Activated CD4-positive, alpha-beta memory T cell treated with anti-CD3 and anti-CD28 coated beads, Interleukin-2, amount 10 ng/mL, durations not matched to agents 7 days and 5 days (primary cell): ENCODE data around the gene PRIM2. TPM values are rescaled to one million over a fixed set of nuclear protein-coding genes. Genes with fewer than 3 reads are reported as not detected.
"Not testable (repeated sequence)": the region's sequence is repeated elsewhere in the genome, so short reads cannot be mapped to it uniquely, and the experiment has no call there.

Source experiments
- CTCF ChIA-PET: fragments of 350-600 bp; sonication (Branson Sonifier 250); formaldehyde crosslinking; loops from one replicate; lab custom pipeline; 2021; ENCODE audit warnings: antibody characterized with exemption, inconsistent platforms; lab: Charles Lee
- POLR2A ChIA-PET: fragments of 350-600 bp; sonication (Branson Sonifier 250); formaldehyde crosslinking; loops from one replicate; lab custom pipeline; 2021; ENCODE audit warnings: antibody characterized with exemption; lab: Charles Lee
- DNase-seq: peaks from one replicate; pipeline ENCODE4 v3.0.0-alpha.2; 2020
- H3K27ac Mint-ChIP-seq: one replicate; pipeline ENCODE4 v1.8.0; 2021; ENCODE audit warnings: mild to moderate bottlenecking, mixed read lengths
- H3K27me3 Mint-ChIP-seq: one replicate; pipeline ENCODE4 v1.8.0; 2021; ENCODE audit warnings: mixed read lengths
- H3K36me3 Mint-ChIP-seq: one replicate; pipeline ENCODE4 v1.8.0; 2021; ENCODE audit warnings: low read depth, mixed read lengths
- H3K4me1 Mint-ChIP-seq: one replicate; pipeline ENCODE4 v1.8.0; 2021; ENCODE audit warnings: mixed read lengths
- H3K4me3 Mint-ChIP-seq: one replicate; pipeline ENCODE4 v1.8.0; 2021; ENCODE audit warnings: mild to moderate bottlenecking, mixed read lengths
- H3K9me3 Mint-ChIP-seq: one replicate; pipeline ENCODE4 v1.8.0; 2021; ENCODE audit warnings: mixed read lengths
- total RNA-seq, 2 experiments: library from RNA; stranded (reverse); gene quantifications; one replicate each; pipeline ENCODE4 v1.2.3, GENCODE V29; 2021

Gene PRIM2
- total RNA-seq, 2 experiments from 2014 or later = 32.3 to 34.0 TPM

DNA sequence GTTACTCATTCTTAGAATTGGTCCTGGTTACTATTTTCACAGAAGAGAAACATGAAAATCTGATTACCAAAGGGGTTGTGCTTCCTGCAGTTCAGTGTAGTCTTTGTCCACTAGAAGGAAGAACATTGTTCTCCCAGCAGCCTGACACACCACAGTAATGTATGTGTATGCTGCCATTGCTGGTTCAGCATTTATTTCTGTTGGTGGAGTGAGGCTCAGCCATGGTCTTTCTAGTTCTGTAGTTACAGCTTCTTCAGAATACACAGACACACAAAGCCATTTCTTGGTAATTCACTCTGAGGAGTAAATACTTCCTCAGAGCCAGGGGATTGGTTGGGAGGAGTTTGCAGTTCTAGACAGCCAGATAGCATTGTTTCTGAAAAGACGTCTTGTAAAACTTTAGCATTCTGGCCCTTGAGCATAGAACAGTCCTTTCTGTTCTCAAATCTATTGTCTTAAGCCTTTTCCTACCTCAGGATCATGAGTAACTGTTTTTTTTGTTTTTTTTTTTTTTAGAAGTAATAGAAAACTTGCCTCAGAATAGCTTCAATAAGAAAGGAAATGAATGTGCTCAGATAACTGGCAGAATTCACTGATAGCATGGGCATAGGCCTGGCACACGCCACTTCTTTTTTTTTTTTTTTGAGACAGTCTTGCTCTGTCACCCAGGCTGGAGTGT, 128.5 kb downstream of the PRIM2 start:
- H3K9me3 Mint-ChIP-seq, H3K27me3 Mint-ChIP-seq, H3K4me3 Mint-ChIP-seq, H3K36me3 Mint-ChIP-seq, POLR2A ChIA-PET, CTCF ChIA-PET, H3K27ac Mint-ChIP-seq, DNase-seq: not testable (repeated sequence)
- peaks cover 15% of the 10 kb centered on the region for H3K4me1 Mint-ChIP-seq

DNA sequence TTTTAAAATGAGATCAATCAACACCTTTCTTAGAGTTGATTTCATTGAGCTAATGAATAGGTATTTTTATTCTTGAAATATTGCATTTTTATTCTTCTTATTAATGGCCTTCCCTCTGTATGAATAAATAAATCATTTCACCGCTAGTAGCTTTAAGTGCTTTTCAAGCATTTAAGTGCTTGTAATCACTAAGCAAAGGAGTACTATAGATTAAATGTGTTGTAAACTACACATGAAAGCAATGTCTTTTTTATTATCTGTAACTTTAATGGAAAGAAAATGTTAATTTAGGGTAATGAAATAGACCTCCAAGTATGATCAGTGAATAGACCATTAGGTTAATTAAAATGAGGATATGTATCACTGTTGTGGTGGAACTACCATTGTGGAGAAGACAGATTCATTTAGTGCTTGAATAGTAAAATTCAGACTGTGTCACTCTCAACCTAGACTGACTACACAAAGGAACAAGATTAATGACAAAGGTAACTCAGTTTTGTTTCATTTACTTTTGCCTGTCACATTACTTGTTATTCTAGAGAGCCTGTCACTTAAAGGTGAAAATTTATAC, 132.2 kb downstream of the PRIM2 start:
- Mint-ChIP-seq H3K4me1 (peaks cover 13% of the 10 kb centered on the region), H3K36me3 (peaks cover 13% of the 10 kb centered on the region)
- H3K27ac Mint-ChIP-seq, H3K27me3 Mint-ChIP-seq, DNase-seq, CTCF ChIA-PET, H3K9me3 Mint-ChIP-seq, H3K4me3 Mint-ChIP-seq, POLR2A ChIA-PET: not testable (repeated sequence)

DNA sequence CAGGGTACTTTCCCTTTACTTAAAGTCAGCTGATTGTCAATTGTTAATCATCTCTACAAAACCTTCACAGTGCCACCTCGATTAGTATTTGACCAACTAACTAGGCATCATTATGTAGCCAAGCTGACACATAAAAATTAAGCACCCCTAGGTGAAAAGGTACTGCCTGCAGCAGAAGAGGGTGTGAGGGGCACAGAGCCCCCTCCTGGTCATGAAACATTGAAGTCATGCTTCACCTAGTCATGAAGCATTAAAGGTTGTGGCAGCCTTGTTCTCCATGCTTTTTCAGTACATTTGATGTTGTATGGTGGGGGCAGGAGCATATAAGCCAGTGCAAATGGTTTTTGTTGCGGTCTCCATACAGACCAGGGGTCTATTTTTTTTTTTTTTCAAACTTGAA, 142.4 kb downstream of the PRIM2 start:
- CTCF ChIA-PET, POLR2A ChIA-PET, H3K27ac Mint-ChIP-seq, H3K4me3 Mint-ChIP-seq, H3K9me3 Mint-ChIP-seq, H3K27me3 Mint-ChIP-seq, DNase-seq, H3K4me1 Mint-ChIP-seq: not testable (repeated sequence)
- peaks cover 27% of the 10 kb centered on the region for H3K36me3 Mint-ChIP-seq

DNA sequence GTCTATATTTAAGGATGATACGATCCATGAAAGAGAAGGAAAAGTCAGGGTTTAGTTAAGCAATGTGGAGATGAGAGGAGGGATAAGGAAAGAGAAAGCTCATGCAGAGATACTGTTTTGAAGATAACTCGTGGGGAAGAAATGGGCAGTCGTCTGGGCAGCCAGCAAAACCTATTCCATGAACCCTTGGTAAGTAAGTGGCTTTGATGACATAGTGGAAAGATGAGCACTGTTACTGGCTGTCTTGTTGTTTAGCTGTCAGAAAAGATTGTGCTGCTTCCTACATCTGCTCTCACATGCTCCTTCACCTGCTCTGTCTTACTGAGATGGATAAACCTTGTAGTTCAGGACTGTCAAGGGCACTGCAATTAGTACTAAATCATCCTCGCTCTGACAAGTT, 143.6 kb downstream of the PRIM2 start:
- H3K4me1 Mint-ChIP-seq, H3K9me3 Mint-ChIP-seq, DNase-seq, H3K27ac Mint-ChIP-seq, CTCF ChIA-PET, POLR2A ChIA-PET, H3K27me3 Mint-ChIP-seq, H3K4me3 Mint-ChIP-seq: not testable (repeated sequence)
- H3K36me3 Mint-ChIP-seq = peaks cover 19% of the 10 kb centered on the region

DNA sequence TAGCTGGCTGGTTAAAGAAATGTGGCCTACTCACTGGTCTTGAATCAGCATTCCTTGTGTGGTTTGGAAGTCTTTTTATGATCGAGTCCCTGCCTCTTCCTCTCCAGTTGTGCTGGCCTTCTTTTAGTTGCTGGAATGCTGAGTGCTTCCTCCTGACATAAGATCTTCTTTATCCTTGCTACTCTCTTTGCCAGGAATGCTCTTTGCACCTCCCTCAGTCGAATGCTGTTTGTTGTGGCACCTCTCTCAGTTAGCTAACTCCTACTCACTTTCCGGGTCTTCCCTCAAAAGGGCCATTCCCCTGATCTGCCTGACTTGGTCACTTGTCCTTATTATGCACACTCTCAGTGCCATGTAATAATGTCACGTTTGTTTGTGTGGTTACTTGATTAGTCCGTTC, 146.4 kb downstream of the PRIM2 start:
- H3K4me3 Mint-ChIP-seq, POLR2A ChIA-PET, DNase-seq, CTCF ChIA-PET, H3K4me1 Mint-ChIP-seq, H3K27me3 Mint-ChIP-seq, H3K27ac Mint-ChIP-seq, H3K9me3 Mint-ChIP-seq, H3K36me3 Mint-ChIP-seq: not testable (repeated sequence)

DNA sequence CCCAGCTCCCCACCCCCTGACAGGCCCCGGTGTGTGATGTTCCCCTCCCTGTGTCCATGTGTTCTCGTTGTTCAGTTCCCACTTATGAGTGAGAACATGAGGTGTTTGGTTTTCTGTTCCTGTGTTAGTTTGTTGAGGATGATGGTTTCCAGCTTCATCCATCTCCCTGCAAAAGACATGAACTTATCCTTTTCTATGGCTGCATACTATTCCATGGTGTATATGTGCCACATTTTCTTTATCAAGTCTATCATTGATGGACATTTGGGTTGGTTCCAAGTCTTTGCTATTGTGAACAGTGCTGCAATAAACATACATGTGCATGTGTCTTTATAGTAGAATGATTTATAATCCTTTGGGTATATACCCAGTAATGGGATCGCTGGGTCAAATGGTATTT, 148.5 kb downstream of the PRIM2 start:
- H3K27me3 Mint-ChIP-seq, H3K9me3 Mint-ChIP-seq, H3K36me3 Mint-ChIP-seq, H3K4me3 Mint-ChIP-seq, CTCF ChIA-PET, H3K4me1 Mint-ChIP-seq, DNase-seq, POLR2A ChIA-PET, H3K27ac Mint-ChIP-seq: not testable (repeated sequence)

DNA sequence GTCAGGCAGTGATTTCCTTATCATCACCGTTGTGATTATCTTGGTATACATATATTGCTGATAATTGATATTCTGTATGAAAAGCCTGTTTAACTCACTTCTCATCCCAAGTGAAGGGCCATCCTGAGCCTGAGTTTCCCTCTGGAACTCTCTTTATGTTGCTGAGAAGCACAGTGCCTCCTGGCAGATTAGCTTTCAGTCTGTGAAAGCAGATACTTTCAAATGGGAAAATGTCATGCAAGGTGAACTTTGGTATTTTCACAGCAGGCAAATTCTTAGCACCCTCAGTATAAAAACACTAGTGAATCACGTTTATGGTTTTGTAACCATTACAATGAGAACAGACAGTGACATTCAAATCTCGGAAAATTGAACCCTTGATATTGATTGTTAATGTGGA, 151.6 kb downstream of the PRIM2 start:
- Mint-ChIP-seq H3K4me1 (no peaks in the 10 kb centered on the region), H3K27me3 (no peaks in the 10 kb centered on the region), H3K27ac (no peak overlapping the region), H3K36me3 (peaks cover under 1% of the 10 kb centered on the region), H3K4me3 (no peak overlapping the region), H3K9me3 (no peaks in the 10 kb centered on the region)
- POLR2A ChIA-PET = no interaction called here
- CTCF ChIA-PET = no interaction called here
- no peak for DNase-seq

DNA sequence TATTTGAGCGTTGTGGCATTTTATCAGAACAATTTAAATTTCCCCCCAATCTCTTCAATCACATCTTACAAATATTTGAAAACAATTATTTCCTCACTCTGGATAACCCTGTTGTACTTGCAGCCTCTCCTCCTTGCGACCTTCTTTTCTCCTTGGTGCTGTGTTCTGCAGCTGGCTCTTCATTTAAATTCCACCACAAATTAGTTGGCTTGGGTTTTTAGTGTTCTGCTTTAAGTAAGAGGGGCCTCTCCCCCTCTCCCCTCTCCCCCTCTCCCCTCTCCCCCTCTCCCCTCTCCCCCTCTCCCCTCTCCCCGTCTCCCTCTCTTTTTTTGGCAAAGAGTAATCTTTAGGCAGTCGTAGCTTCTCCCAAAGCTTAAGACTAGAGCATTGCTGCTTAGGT, 152.7 kb downstream of the PRIM2 start:
- H3K27ac Mint-ChIP-seq, H3K4me1 Mint-ChIP-seq, DNase-seq, POLR2A ChIA-PET, H3K27me3 Mint-ChIP-seq, H3K4me3 Mint-ChIP-seq, CTCF ChIA-PET, H3K9me3 Mint-ChIP-seq, H3K36me3 Mint-ChIP-seq: not testable (repeated sequence)

DNA sequence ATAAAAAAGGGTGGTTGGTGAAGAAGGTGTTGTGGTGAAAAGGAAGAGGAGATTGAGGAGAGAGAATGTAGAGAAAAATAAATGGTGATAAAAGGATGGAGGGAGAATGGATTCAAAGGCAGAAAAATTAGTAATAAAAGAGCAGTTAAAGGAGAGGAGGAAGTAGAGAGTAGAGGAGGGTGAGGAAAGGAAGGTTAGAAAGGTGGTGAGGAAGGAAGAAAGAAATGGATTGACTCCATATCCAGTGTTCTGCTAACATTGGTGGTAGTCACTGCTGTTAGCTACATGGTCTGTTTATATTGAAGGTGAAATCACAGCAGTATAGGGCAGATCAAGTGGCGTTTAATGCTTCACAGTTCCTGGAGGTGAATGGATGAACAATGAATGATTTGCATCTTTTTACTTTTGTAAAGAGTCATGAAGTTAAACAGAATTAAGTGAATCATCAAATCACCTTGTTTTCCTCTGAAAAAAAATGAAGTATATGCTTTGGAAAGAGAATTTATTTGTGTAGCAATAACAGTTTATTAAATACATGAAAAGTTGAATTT, 154.0 kb downstream of the PRIM2 start:
- H3K36me3 Mint-ChIP-seq, POLR2A ChIA-PET, H3K9me3 Mint-ChIP-seq, H3K27me3 Mint-ChIP-seq, DNase-seq, CTCF ChIA-PET, H3K27ac Mint-ChIP-seq, H3K4me1 Mint-ChIP-seq, H3K4me3 Mint-ChIP-seq: not testable (repeated sequence)

DNA sequence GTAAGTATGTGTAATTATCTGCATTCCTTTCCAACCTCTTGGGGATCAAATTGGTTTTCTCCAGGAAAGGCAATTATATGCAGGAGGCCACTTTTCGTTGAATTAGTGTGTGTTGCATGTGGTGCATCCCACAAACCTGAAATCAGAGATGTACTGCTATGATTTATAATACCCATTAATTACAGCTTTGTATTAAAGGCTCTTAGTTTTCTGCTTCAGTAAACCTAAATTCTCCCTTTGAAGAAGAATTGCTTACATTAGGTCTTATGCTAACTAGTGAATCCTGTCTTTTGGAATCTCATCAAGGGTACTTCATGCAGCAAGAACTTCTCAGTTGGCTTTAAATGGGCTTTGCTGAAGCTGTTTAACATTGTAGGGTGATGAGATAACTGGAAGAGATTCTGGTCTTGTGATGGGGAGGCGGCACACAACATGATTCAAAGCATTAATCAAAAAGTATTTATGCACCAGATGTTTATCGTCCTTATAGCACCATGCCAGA, 155.5 kb downstream of the PRIM2 start:
- POLR2A ChIA-PET = not testable (repeated sequence)

DNA sequence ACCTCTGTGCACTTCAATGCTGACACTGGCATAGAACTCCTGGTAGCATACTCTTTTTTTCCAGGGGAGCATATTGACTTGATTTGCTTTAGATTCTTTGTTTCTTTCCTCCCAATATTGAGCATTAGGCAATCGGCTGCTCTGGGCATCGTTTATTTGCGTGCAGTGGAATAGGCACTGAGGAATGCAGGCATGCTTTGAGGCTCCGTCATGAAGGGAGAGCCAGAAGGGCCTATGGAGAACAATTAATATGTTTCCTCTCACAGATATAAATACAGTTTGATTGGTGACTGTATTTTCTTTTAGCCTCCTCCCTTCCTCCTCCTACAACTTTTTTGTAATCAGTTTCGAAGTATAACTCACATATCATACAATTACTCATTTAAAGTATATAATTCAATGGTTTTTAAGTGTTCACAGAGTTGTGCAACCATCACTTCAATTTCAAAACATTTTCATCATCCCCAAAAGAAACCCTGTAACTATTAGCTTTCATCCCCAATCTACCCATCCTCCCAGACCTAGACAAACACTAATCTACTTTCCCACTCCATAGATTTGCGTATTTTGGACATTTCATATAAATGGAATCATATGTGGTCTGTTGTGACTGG, 157.5 kb downstream of the PRIM2 start:
- H3K27ac Mint-ChIP-seq, DNase-seq, H3K27me3 Mint-ChIP-seq, CTCF ChIA-PET, H3K36me3 Mint-ChIP-seq, H3K4me3 Mint-ChIP-seq, H3K9me3 Mint-ChIP-seq, POLR2A ChIA-PET, H3K4me1 Mint-ChIP-seq: not testable (repeated sequence)

More for the DNA sequence above, 155.5 kb downstream of the PRIM2 start:
- CTCF ChIA-PET, H3K4me3 Mint-ChIP-seq, H3K27ac Mint-ChIP-seq, H3K9me3 Mint-ChIP-seq, DNase-seq, H3K27me3 Mint-ChIP-seq, H3K36me3 Mint-ChIP-seq, H3K4me1 Mint-ChIP-seq: not testable (repeated sequence)

DNA sequence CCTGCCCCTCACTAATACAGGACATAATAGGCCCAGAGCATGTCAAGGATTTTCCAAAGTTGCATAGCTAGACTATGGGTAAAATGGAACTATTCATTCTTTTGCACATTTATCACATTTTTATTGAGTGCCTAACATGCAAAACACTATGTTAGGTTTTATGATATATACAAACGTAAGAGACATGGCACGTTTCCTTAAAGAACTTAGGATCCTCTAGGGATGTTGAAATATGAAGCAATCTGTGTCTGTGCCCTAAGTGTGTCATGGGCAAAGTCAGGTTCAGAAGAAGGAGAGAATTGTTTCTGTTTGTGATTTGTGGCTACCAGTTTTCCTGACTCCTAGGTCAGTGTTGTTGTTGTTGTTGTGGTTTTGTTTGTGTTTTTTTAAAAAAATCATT, 158.2 kb downstream of the PRIM2 start:
- H3K9me3 Mint-ChIP-seq, DNase-seq, H3K4me3 Mint-ChIP-seq, H3K27me3 Mint-ChIP-seq, CTCF ChIA-PET, H3K36me3 Mint-ChIP-seq, H3K4me1 Mint-ChIP-seq, H3K27ac Mint-ChIP-seq, POLR2A ChIA-PET: not testable (repeated sequence)

DNA sequence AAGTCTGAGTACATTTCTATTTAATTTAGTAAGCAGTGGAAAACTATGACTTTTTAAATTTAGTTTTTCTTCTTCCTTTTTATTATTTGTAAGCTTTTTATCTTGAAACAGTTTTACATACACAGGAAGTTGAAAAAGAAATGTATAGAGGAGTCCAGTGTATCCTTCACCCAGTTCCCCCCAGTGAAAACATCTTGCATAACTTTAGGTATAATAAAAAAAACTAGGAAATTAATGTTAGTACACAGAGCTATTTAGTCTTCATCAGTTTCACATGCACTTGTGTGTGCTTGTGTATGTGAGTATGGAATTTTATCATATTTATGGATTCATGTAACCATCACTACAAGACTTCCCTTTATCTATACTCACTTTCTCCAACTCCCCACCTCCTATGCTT, 162.8 kb downstream of the PRIM2 start:
- H3K27ac Mint-ChIP-seq, CTCF ChIA-PET, H3K4me3 Mint-ChIP-seq, POLR2A ChIA-PET, DNase-seq, H3K27me3 Mint-ChIP-seq, H3K9me3 Mint-ChIP-seq, H3K4me1 Mint-ChIP-seq: not testable (repeated sequence)
- H3K36me3 Mint-ChIP-seq = peaks cover 10% of the 10 kb centered on the region
